Right lobe of liver (tissue), 4 donors: Measurements from ENCODE around the gene ARHGAP15.

Experiments used
- CTCF ChIP-seq, 4 donors: fragments of 200-600 bp in 3 of 4; fragments of 450-650 bp in 1 of 4; IDR thresholded peaks; one replicate each; pipeline versions ENCODE4 v1.5.1 to v1.8.0; 2016 to 2022; ENCODE audit warnings: antibody characterized with exemption in 4 of 4, mild to moderate bottlenecking in 2 of 4
- POLR2A ChIP-seq: fragments of 450-650 bp; IDR thresholded peaks from one replicate; pipeline ENCODE4 v1.6.1; 2017; ENCODE audit warnings: antibody characterized with exemption, mild to moderate bottlenecking
- donor health status: DM: no; HTN: no; CAD: no.
- donor health status: DM: no; HTN: no; CAD: no.
- donor health status: DM: no; HTN: yes; CAD: no.

DNA sequence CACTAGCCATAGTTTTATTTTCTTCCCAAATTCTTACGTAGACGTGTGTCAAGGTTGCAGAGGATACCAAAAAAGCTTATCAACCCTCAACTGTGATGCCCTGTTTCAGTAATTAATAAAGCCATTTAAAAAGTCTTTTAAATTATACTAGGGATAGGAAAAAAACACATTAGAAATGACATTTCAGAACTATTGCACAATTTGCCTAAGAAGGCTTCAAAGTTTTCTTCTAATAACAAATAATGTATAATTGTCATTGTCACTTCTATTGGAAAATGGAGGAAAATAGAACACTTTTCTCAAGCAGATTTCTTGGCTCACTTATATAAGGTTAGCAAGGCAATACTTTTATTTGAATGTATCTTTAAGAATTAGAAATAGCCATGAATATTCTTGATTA is 253.8 kb downstream of the ARHGAP15 start:
- TF ChIP-seq CTCF (IDR thresholded peaks at IDR 0.05) (no peak), POLR2A (no peak)
